ENCODE measurements around the gene CDC23. TPM values are rescaled to one million over a fixed set of nuclear protein-coding genes. Genes with fewer than 3 reads are reported as not detected.
A peak's percentile ranks its signal among the peaks of the same experiment; 100 is the strongest.
"Not testable (repeated sequence)": the region's sequence is repeated elsewhere in the genome, so short reads cannot be mapped to it uniquely, and the experiment has no call there.

The CDC23 gene
- total RNA-seq, 1 donor from 2014 or later, result 53.3 TPM

GRCh38 chr5:138216799-138217198 lies 3.7 kb upstream of the CDC23 start:
- peaks cover 3% of the 10 kb centered on the region for H3K9me3 Mint-ChIP-seq (ENCODE audit: low read depth)
- TF ChIP-seq, protein P1, sequence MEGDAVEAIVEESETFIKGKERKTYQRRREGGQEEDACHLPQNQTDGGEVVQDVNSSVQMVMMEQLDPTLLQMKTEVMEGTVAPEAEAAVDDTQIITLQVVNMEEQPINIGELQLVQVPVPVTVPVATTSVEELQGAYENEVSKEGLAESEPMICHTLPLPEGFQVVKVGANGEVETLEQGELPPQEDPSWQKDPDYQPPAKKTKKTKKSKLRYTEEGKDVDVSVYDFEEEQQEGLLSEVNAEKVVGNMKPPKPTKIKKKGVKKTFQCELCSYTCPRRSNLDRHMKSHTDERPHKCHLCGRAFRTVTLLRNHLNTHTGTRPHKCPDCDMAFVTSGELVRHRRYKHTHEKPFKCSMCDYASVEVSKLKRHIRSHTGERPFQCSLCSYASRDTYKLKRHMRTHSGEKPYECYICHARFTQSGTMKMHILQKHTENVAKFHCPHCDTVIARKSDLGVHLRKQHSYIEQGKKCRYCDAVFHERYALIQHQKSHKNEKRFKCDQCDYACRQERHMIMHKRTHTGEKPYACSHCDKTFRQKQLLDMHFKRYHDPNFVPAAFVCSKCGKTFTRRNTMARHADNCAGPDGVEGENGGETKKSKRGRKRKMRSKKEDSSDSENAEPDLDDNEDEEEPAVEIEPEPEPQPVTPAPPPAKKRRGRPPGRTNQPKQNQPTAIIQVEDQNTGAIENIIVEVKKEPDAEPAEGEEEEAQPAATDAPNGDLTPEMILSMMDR (IDR thresholded peaks at IDR 0.05; ENCODE audit: unreplicated experiment), result no peak
- H3K27ac Mint-ChIP-seq, result no peak overlapping the region
- H3K36me3 Mint-ChIP-seq (ENCODE audit: insufficient read depth), result no peaks in the 10 kb centered on the region
- DNase-seq (ENCODE audit: low spot score, unreplicated experiment), result no peak
- no peak overlapping the region for H3K4me3 Mint-ChIP-seq (ENCODE audit: low read depth)
- H3K4me1 Mint-ChIP-seq (ENCODE audit: low read depth), result peaks cover 10% of the 10 kb centered on the region
- no peaks in the 10 kb centered on the region for H3K27me3 Mint-ChIP-seq

DNA sequence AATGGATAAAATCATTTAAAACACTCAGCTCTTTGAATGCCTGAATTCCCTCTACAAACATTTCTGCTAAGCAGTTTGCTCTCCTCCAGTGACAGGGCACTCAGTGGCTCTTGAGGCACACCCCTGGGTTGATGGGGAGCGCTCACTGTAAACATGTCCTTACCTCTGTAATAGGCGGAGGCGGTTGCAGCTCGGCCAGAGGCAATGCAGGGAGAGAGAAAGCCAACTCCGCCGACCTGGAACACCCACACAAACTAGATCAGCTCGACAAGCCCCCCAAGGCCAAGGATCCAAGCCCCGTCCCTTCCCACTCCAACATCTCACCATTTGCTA lies 329 bp downstream of the CDC23 start:
- DNase-seq (ENCODE audit: low spot score, unreplicated experiment), result no peak
- H3K4me1 Mint-ChIP-seq (ENCODE audit: low read depth), result peaks cover 11% of the 10 kb centered on the region
- peak overlapping the region; percentile 100 for H3K4me3 Mint-ChIP-seq (ENCODE audit: low read depth)

GRCh38 chr5:138210985-138211384 lies 2.1 kb downstream of the CDC23 start:
- Mint-ChIP-seq H3K36me3 (ENCODE audit: insufficient read depth) (peaks cover 1% of the 10 kb centered on the region), H3K4me1 (ENCODE audit: low read depth) (peaks cover 11% of the 10 kb centered on the region), H3K9me3 (ENCODE audit: low read depth) (no peaks in the 10 kb centered on the region), H3K27ac (no peak overlapping the region), H3K4me3 (ENCODE audit: low read depth) (peak overlapping the region; percentile 55), H3K27me3 (no peaks in the 10 kb centered on the region)
- TF ChIP-seq, protein P1 (IDR thresholded peaks at IDR 0.05; ENCODE audit: unreplicated experiment), result no peak
- DNase-seq (ENCODE audit: low spot score, unreplicated experiment), result no peak

More for the DNA sequence above, 329 bp downstream of the CDC23 start:
- peak overlapping the region; percentile 98 for H3K27ac Mint-ChIP-seq
- H3K27me3 Mint-ChIP-seq, result no peaks in the 10 kb centered on the region
- H3K36me3 Mint-ChIP-seq (ENCODE audit: insufficient read depth), result peaks cover 1% of the 10 kb centered on the region
- H3K9me3 Mint-ChIP-seq (ENCODE audit: low read depth), result no peaks in the 10 kb centered on the region
- TF ChIP-seq, protein P1 (IDR thresholded peaks at IDR 0.05; ENCODE audit: unreplicated experiment), result no peak

DNA sequence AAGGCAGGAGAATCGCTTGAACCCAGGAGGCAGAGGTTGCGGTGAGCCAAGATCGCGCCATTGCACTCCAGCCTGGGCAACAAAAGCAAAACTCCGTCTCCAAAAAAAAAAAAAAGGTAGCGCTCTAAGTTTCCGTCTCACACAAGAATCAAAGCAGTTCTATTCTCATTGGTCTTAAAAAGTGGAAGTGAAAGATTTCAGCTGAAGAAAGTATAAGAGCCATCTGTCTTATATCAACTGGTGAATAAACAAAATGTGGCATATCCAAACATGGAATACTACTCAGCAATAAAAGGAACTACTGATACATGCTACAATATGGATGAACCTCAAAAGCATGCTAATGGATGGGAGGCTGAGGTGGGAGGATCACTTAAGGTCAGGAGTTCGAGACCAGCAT lies 19.3 kb downstream of the CDC23 start:
- not testable (repeated sequence) for H3K27ac Mint-ChIP-seq; H3K27me3 Mint-ChIP-seq; H3K9me3 Mint-ChIP-seq (ENCODE audit: low read depth); H3K4me3 Mint-ChIP-seq (ENCODE audit: low read depth); H3K4me1 Mint-ChIP-seq (ENCODE audit: low read depth); DNase-seq (ENCODE audit: low spot score, unreplicated experiment)
- peaks cover 10% of the 10 kb centered on the region for H3K36me3 Mint-ChIP-seq (ENCODE audit: insufficient read depth)

DNA sequence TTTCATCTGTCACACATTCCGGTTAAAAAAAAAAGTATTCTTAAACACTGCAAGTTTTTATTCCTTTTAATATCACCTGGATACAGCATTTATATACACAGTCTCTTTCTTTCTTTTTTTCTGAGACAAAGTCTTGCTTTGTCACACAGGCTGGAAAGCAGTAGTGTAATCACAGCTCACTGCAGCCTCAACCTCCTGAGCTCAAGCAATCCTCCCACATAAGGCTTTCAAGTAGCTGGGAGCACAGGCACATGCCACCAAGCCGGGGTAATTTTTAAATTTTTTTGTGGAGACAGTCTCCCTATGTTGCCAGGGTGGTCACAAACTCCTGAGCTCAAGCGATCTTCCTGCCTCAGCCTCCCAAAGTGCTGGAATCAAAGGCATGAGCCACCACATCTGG lies 20.3 kb downstream of the CDC23 start:
- H3K36me3 Mint-ChIP-seq (ENCODE audit: insufficient read depth), result peaks cover 13% of the 10 kb centered on the region
- no peak overlapping the region for H3K4me3 Mint-ChIP-seq (ENCODE audit: low read depth)

DNA sequence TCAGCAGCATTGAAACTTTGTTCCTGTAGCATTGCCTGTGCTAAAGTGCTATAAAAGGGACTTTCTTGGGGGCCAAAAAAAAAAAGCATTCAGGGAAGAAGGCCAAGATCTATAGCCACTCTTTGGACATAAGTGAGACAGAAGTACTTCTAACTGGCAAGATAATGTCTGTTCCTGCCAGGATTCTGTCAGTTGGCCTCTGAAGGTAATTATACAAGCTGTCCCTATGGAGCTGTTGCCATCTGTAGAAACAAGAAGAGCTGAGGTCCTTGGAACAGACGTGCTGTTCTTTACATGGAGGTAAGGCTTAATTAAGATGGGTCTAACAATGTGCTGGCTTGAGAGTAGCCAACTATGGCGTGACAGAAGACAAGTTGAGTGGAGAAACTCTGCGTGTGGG lies 24.5 kb downstream of the CDC23 start:
- no peak overlapping the region for H3K27ac Mint-ChIP-seq
- TF ChIP-seq, protein P1 (IDR thresholded peaks at IDR 0.05; ENCODE audit: unreplicated experiment), result no peak

More for the DNA sequence above, 20.3 kb downstream of the CDC23 start:
- TF ChIP-seq, protein P1 (IDR thresholded peaks at IDR 0.05; ENCODE audit: unreplicated experiment), result no peak
- H3K27me3 Mint-ChIP-seq, result no peaks in the 10 kb centered on the region
- H3K9me3 Mint-ChIP-seq (ENCODE audit: low read depth), result no peaks in the 10 kb centered on the region
- no peaks in the 10 kb centered on the region for H3K4me1 Mint-ChIP-seq (ENCODE audit: low read depth)
- no peak for DNase-seq (ENCODE audit: low spot score, unreplicated experiment)
- no peak overlapping the region for H3K27ac Mint-ChIP-seq

More for the DNA sequence above, 24.5 kb downstream of the CDC23 start:
- H3K9me3 Mint-ChIP-seq (ENCODE audit: low read depth), result no peaks in the 10 kb centered on the region
- no peak overlapping the region for H3K4me3 Mint-ChIP-seq (ENCODE audit: low read depth)
- DNase-seq (ENCODE audit: low spot score, unreplicated experiment), result no peak
- no peaks in the 10 kb centered on the region for H3K27me3 Mint-ChIP-seq
- H3K4me1 Mint-ChIP-seq (ENCODE audit: low read depth), result no peaks in the 10 kb centered on the region
- peaks cover 9% of the 10 kb centered on the region for H3K36me3 Mint-ChIP-seq (ENCODE audit: insufficient read depth)
